GM21381 (cell line): Measurements from ENCODE around the gene VANGL2.

Source experiments
- ATAC-seq: cut with Tn5 transposase; IDR thresholded peaks from one replicate; pipeline ENCODE4 v1.9.1; 2021; ENCODE audit warnings: mild to moderate bottlenecking, moderate library complexity; ENCODE audit not compliant: unreplicated experiment

The VANGL2 gene

GRCh38 chr1:160454371-160455152 lies 54.2 kb downstream of the VANGL2 start:
- no peak for ATAC-seq

GRCh38 chr1:160455153-160455517 lies 54.8 kb downstream of the VANGL2 start:
- ATAC-seq, result no peak

GRCh38 chr1:160459056-160459455 lies 58.7 kb downstream of the VANGL2 start:
- no peak for ATAC-seq

- ATAC-seq, result no peak
Measured at GRCh38 chr1:160459687-160460086, 59.3 kb downstream of the VANGL2 start.

GRCh38 chr1:160460214-160460642 lies 59.9 kb downstream of the VANGL2 start:
- no peak for ATAC-seq

- ATAC-seq, result no peak
Measured at GRCh38 chr1:160460683-160461287, 60.4 kb downstream of the VANGL2 start.

GRCh38 chr1:160465123-160465522 lies 64.8 kb downstream of the VANGL2 start:
- ATAC-seq, result no peak

GRCh38 chr1:160466961-160467360 lies 66.6 kb downstream of the VANGL2 start:
- ATAC-seq, result no peak

- ATAC-seq, result no peak
Measured at GRCh38 chr1:160467576-160467975, 67.2 kb downstream of the VANGL2 start.

GRCh38 chr1:160471253-160471652 lies 70.9 kb downstream of the VANGL2 start:
- ATAC-seq, result no peak

- ATAC-seq, result no peak
Measured at GRCh38 chr1:160472112-160472511, 71.7 kb downstream of the VANGL2 start.

GRCh38 chr1:160474392-160475242 lies 74.3 kb downstream of the VANGL2 start:
- no peak for ATAC-seq
